ENCODE data around the gene PRDM16. TPM values are rescaled to one million over a fixed set of nuclear protein-coding genes. Genes with fewer than 3 reads are reported as not detected.

PRDM16 gene
- total and polyA plus RNA-seq, 2 of the 4 experiments (the other 2 are of a cell fraction), result 0.02 TPM; not detected in 1

GRCh38 chr1:3126756-3127678, 58.0 kb downstream of the PRDM16 start:
- in situ Hi-C loops (cut with MboI; ENCODE audit: low sequenced_read_pairs) (no loop called here), dilution Hi-C loops (cut with HindIII; ENCODE audit: low sequenced_read_pairs, unreplicated experiment) (no loop called here), intact Hi-C loops (cut with micrococcal nuclease) (no loop called here)
- Histone ChIP-seq H3K4me2 (ENCODE audit: low read depth, low read length) (no peak overlapping the region), H2BK20ac (ENCODE audit: low read depth, low read length) (no peak overlapping the region), H2AK9ac (replicated peaks; ENCODE audit: low read depth, low read length, poor library complexity) (no peak overlapping the region), H3K56ac (ENCODE audit: extremely low read depth, insufficient read depth, low read length) (no peak overlapping the region), H3K4ac (ENCODE audit: low read depth, low read length) (no peak overlapping the region), H2BK120ac (ENCODE audit: low read depth, low read length) (no peak overlapping the region), H2AK5ac (ENCODE audit: low read depth, low read length) (no peak overlapping the region), H3K23ac (ENCODE audit: low read depth, low read length) (no peak overlapping the region), H2BK15ac (ENCODE audit: low read depth, low read length) (no peak overlapping the region), H3K79me1 (ENCODE audit: low read depth in 1 of 2, low read length in 2 of 2) (no peaks in the 10 kb centered on the region), H3K14ac (replicated peaks; ENCODE audit: low read depth, low read length) (no peak overlapping the region), H4K91ac (ENCODE audit: insufficient read depth, low read depth, low read length) (no peak overlapping the region), H3K18ac (ENCODE audit: low read depth, low read length) (no peak overlapping the region), H2BK5ac (ENCODE audit: low read depth, low read length, poor library complexity, severe bottlenecking) (no peak overlapping the region), H3K9me3 (ENCODE audit: control insufficient read depth, insufficient read depth, low read length) (peaks cover 6% of the 10 kb centered on the region; the same call in 1 of the 2 replicates), H3K27me3 (ENCODE audit: control insufficient read depth, insufficient read depth, low read length) (no peaks in the 10 kb centered on the region), H3K36me3 (ENCODE audit: control insufficient read depth, insufficient read depth, low read length) (no peaks in the 10 kb centered on the region), H3K9me1 (ENCODE audit: insufficient read depth, low read length) (no peaks in the 10 kb centered on the region), H4K20me1 (ENCODE audit: insufficient read depth, low read length) (no peaks in the 10 kb centered on the region), H3K4me3 (ENCODE audit: insufficient read depth, low read depth, low read length) (no peak overlapping the region), H3K9ac (ENCODE audit: low read depth, low read length) (no peak overlapping the region), H4K5ac (ENCODE audit: low read depth, low read length) (no peak overlapping the region), H3K27ac (ENCODE audit: insufficient read depth, low read length) (no peak overlapping the region), H3K4me1 (ENCODE audit: control insufficient read depth, insufficient read depth, low read length) (no peaks in the 10 kb centered on the region), H2AFZ (replicated peaks; ENCODE audit: low read length, poor library complexity) (no peak overlapping the region), H4K8ac (ENCODE audit: low read depth in 2 of 2, low read length in 2 of 2) (no peak overlapping the region)
- ATAC-seq (ENCODE audit: low read depth) (no peak), DNase-seq (no peak)
- 28% methylated on average over 2 of the region's 28 CpGs; no CpG with 5 or more reads in 1 of the 2 experiments for WGBS, 2 experiments (ENCODE audit: extremely low coverage in 2 of 2, insufficient read length in 1 of 2)
- POLR2A ChIA-PET (ENCODE audit: unreplicated experiment), result no interaction called here
- TF ChIP-seq MAFK (IDR thresholded peaks at IDR 0.05; ENCODE audit: low read depth, low read length) (no peak), CEBPB (IDR thresholded peaks at IDR 0.05; ENCODE audit: low read depth, low read length) (no peak), FOS (IDR thresholded peaks at IDR 0.05; ENCODE audit: low read depth, low read length) (no peak), USF2 (IDR thresholded peaks at IDR 0.05; ENCODE audit: low read depth, low read length) (no peak), MAZ (IDR thresholded peaks at IDR 0.05; ENCODE audit: borderline replicate concordance, low read depth, low read length) (no peak), CTCF (conservative IDR thresholded peaks at IDR 0.05; ENCODE audit: low read depth, low read length) (no peak), MXI1 (IDR thresholded peaks at IDR 0.05; ENCODE audit: borderline replicate concordance, low read depth, low read length) (no peak), NFE2L2 (IDR thresholded peaks at IDR 0.05; ENCODE audit: low read depth, low read length) (no peak), RAD21 (IDR thresholded peaks at IDR 0.05; ENCODE audit: low read length) (no peak), RFX5 (IDR thresholded peaks at IDR 0.05; ENCODE audit: low read depth, low read length) (no peak)
- CTCF ChIA-PET, result no interaction called here
- no TSS peak for BruUV-seq (replicated peaks)
